Hematopoietic multipotent progenitor cell treated with erythropoietin and hydrocortisone succinate and interleukin-3 and kit ligand, for 8 days (in vitro differentiated cells): ENCODE measurements around the gene DUSP19.
A peak's percentile ranks its signal among the peaks of the same experiment; 100 is the strongest.

Source experiments
- DNase-seq: peaks from one replicate; pipeline ENCODE4 v3.0.0-alpha.2; 2015

DUSP19 gene

DNA sequence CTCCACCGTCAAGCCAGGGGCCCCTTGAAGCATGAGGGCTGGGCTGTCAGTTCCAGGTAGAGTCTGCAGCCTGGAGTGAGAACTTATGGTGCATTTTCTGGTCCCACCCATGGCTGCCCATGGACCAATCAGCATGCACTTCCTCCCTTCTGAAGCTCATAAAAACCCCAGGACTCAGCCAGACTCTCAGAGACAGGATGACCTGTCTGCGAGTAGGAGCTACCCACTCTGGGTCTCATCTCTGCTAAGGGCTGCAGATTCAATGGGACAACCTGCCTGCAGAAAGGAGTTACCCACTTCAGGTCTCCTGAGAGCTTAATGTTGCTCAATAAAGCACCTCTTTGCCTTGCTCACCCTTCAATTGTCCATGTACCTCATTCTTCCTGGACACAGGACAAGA, 9.4 kb upstream of the DUSP19 start:
- no peak for DNase-seq

DNA sequence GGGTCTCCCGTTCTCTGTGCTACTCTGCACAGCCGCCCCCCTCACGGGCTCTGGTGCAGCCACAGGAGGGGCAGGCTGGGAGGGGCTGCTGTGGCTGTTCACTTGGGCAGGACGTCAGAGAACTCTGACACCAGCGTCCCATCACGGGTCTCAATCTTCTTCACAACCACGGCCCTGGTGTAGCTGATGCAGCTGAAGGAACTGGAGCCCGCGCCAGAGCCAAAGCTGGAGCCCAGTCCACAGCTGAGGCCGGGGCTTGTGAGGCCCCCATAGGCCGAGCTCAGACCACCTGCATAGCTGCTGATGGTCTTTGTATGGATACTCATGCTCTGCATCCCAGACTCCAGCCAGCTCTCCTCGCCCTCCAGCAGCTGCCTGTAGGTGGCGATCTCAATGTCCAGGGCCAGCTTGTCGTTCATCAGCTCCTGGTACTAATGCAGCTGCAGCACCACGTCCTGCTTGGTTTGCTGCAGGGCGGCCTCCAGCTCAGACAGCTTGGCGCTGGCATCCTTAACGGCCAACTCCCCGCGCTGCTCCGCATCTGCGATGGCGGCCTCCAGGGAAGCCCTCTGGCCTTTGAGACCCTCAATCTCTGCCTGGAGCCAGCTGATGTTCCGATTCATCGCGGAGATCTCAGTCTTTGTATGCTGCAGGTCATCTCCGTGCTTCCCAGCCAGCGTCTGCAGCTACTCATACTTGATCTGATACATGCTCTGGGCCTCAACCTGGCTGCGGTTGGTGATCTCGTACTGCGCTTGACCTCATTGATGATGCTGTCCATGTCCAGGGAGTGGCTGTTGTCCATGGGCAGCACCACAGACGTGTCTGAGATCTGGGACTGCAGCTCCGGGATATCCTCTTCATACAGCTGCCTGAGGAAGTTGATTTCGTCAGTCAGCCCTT, 7.4 kb upstream of the DUSP19 start:
- DNase-seq: peak; percentile 42

DNA sequence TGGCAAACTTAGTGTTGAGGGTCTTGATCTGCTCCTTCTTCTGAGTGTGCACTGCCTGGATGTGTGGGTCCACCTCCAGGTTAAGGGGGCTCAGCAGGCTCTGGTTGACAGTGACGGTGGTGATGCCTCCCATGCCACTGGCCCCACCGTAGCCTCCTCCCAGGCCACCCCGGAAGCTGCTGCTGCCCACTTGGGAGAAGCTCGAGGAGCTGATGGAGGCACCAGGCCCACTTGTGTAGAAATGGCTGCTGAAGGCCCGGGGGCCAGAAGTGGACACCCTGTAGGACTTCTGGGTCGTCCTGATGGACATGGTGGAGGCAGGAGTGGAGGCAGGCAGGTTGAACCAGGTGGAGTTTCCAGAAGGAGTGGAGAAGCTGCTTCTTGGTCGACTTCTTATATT, 6.4 kb upstream of the DUSP19 start:
- no peak for DNase-seq

DNA sequence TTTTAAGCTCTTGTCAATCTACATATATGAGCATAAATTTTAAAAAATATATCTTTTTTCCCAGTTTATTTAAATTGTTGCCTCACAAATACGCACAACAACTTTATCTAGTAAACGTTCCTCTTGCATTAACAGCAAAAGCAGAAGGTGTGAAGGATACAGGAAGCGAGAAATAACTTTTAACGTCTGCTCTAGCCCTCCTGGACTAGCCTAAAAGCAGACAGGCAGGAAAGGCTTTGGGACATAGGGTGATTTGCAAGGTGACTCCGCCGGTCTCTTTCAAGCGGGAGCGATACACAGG, 434 bp upstream of the DUSP19 start:
- no peak for DNase-seq

DNA sequence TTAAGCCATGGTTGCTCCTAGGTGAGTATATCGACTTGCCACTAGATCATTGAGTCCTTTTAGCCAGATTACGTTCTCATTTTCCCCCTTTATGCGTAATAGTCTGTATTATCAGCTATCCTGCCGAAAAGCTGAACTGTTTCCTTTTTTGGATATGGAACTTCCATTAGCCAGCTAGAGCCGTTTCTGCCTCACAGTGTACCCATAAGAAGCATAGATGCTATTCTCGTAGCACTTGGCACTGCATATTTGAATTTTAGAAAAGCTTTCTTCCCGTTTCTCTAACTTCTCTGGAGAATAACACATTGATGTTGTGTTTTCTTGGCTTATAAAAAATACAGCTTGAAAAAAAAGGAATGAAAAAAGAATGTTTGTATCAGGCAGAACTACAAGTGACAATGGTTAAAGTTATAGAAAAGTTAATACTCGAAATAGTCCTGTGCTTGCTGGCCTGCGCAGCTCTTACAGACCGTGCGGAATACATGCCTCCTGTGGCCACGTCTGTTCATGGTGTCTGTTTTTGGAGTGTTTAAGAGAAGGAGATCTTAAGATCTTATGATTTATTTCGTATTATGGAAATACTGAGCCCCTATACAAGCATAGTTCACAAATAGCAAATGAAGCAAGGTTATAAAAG, 710 bp downstream of the DUSP19 start:
- peak; percentile 50 for DNase-seq

DNA sequence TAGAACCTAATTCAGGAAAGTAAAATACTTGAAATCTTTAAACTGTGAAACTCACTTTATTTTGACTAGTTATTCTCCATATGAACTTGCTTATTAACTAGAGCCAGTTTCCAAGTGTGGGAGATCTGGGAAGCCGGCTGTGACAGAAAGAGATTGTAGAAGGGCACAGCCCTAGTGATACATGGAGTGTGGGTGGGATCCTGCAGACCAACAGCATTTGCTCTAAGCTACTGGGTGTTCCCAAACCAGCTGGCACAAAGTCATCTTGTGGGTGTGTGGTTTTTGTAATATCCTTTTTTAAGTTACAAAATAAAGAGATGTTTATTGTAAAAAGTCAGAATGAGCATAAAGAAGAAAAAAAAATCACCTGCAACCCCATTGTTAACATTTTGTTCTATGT, 3.4 kb downstream of the DUSP19 start:
- peak; percentile 56 for DNase-seq

DNA sequence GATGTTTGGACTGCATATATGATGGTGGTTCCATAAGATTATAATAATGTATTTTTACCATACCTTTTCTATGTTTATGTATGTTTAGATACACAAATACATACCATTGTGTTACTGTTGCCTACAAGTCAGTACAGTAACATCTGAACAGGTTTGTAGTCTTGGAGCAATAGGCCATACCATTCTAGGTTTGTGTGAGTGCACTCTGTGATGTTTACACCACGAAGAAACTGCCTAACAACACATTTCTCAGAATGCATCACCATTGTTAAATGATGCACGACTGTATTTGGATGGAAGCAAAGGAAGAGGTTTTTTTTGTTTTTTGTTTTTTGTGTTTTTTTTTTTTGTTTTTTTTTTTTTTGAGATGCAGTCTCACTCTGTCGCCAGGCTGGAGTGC, 9.5 kb downstream of the DUSP19 start:
- no peak for DNase-seq

DNA sequence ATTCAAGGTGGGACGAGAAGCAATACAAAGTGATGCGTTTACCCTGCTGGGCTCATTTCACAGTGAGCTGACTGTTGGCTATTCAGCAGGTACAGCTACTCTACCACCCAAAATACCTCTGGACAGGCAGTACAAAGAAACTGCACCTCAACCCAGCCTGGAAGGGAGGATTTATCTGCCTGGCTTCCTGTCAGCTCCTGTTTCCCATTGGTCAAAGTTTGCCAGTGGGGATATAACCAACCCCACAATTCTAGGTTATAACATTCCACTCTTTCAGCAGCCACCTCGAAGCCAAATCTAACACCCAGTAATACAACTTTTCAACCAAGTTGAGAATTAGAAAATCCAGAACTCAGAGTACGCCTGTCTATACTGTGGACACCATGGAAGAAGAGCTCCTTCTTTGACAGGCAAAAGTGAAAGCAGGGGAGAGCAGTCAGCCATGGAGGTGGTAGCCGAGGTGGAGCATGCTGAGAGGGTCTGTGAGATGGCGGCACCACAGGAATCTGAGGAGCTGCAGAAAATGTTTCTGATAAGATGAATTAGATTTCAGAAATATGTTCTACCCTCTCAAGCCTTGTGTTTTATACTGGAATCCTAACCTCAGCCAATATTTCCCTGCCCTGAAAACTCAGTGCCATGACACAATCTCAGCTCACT, 10.8 kb downstream of the DUSP19 start:
- DNase-seq: no peak

DNA sequence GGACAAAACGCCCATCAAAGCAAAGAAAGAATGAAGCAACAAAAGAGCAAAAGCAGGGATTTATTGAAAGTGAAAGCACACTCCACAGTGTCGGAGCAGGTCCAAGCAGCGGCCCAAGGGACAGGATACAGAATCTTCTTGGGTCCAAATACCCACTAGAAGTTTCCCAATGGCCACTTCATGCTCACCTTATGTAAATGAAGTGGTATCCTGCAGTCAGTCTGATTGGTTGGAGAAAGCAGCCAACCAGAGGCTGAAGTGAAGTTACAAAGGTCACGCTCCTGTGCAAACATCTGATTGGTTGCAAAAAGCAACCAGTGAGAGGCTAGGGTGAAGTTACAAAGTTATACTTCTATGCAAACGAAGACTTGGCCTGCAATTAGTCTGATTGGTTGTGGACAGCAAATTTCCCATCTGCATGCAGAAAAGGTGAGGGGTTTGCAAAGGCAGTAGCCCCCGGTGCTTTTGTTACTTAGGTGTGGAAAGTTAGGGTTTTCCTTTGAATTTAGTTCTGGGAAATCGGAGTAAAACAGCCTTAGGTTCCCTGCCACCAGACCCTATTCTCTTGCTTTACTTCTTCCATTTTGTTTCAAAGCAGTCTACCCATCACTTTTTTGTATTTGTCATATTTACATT, 12.9 kb downstream of the DUSP19 start:
- DNase-seq: no peak

DNA sequence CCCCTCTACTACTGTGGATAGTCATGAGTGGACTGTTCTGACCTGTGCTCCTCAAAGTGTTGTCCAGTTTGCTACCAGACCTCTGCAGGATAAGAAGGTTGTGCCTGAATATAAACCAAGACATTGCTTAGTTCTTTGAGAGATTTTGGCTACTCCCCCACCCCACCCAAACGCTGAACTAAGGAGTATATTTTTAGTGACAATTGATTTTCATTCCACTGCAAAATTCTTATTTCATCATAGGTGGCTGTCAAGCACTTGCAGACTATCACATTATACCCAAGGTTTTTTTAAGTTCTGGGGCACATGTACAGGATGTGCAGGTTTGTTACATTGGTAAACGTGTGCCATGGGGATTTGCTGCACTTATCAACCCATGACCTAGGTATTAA, 13.4 kb downstream of the DUSP19 start:
- no peak for DNase-seq

DNA sequence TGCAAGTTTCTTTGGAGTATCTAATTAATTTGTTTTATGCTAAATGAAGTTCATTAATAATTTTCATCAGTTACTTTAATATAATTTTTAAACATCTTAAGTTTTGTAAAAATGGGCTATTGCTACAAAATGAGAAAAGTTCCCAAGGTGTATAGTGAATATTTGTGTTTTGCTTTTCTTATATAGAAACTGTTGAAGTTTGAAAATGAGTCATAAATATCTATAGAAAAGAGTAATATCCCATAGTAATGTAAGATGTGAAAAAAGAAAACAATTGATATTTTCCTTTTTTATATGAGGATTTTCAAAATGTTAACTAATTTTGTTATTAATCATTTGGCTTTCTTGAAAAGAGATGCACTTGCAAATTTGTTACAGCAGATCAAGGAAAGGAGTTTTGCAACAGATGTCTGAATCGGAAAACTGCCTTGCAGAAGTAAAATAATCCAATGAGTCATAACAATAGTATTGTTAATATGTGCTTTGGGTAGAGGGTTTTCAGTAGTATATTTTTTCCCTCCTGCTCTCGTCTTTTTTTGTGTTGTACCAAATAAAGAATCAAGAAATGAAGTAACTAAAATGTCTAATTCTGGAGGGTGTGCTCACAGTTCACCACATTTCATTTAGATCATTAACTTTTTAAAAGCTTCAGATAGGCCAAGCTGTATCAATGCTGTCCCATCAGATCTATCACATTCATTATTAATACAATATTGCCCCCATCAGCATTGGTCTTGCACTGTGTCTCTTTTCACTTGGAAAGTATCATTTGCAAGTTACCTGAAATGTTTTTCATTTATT, 15.5 kb downstream of the DUSP19 start:
- peak; percentile 11 for DNase-seq

DNA sequence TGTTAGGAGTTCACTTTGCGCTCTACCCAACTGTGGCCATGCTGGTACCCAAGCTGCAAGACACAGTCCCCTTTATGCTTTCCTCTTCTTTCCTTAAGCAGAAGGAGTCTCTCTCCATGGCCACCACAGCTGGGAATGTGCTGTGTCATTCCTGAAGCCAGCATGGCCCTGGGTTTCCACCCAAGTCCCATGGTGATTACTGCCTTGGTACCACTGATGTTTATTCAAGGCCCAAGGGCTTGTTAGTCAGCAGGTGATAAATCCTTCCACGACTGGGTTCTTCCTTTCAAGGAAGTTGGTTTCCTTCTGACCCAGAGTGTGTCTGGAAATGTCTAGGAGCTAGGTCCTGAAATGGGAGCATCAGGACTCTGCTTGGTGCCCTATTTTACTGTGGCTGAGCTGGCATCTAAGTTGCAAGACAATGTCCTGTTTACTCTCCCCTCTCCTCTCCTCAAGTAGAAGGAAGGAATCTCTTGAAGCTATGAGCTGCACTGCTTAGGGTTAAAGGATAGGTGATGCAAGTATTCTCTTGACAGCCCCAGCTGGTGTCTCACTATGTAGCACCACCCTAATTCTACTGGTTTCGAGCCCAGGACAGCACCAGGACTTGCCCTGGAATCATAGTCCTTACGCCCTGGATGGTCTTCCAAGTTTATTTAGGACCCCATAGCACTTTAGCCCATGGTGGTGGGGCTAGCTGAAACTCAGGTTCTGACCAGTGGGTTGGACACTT, 27.0 kb downstream of the DUSP19 start:
- DNase-seq: no peak

DNA sequence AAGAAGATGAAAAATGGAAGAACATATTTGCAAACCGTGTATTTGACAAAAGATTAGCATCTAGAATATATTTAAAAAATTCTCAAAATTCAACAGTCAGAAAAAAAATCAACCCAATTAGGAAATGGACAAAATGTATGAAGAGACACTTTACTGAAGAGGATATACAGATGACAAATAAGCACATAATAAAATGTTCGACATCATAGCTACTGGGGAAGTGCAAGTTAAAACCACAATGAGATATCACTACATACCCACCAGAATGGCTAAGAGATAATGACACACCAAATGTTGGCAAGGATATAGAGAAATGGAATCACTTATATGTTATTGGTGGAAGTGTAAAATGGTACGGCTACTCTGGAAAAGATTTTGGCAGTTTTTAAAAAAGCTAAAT, 34.0 kb downstream of the DUSP19 start:
- peak; percentile 89 for DNase-seq

DNA sequence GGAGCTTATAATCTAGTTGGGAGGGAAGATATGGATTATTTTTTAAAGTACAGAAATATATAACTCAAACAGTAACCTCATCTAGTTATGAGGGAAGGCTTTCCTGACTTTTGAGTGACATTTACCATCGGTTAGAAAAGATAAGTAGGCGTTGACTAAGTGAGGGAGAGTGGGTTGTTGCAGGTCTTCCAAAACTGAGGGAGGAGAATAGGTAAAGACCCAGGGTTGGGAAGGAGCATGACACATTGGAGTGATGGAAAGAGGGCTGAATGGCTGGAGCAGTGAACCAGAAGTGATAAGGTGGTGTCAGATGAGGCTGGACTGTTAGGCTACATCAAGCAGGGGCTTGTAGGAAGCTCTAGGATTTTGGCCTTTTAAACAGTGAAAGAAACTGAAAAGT, 35.1 kb downstream of the DUSP19 start:
- DNase-seq: peak; percentile 13

DNA sequence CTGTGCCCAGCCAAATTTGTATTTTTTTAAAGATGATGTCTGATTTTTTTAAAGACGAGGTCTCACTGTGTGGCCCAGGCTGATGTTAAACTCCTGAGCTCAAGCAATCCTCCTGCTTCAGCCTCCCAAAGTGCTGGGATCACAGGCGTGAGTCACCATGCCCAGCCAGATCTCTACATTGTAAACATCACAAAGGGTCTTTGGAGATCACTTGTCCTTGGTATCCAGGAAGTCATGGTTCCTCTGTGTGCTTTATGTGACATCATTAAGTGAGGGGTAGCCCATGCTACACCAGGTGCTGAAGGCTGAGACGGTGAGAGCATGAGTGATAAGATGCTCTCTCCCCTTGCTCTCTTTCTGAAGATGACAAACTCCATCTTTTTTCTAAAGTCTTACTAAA, 38.7 kb downstream of the DUSP19 start:
- DNase-seq: no peak

DNA sequence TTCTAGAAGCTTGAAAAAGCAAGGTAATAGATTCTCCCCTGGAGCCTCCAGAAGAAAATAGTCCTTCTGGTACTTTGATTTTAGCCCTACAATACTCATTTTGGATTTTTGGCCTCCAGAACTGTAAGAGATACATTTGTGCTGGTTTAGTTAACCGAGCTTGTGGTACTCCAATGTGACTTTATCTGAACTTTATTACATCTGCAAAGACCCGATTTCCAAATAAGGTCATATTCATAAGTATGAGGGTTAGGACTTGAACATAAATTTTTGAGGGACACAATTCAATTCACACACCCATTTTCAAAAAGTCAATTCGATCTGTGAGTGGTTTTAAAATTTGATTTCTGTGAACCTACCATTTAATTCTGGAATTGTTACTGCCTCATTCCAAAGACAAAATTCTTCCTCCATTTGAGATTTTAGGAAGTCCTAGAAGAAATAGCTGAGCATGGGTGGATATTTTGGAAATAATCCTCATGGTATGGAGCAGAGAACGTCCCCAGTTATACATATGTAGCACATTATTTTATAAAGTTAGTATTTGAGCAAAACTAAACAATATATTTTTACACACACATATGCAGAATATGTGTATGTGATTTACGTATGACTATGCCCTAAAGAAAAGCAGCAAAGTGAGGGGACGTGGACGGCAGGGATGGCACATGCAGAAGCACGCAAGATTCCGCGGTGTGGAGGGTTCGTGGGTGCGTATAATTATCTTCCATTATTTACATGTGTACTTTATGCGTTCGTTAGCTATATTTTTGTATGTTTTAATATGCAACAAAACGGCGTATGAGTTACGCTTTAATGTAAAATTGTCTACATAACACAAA, 44.8 kb downstream of the DUSP19 start:
- no peak for DNase-seq

DNA sequence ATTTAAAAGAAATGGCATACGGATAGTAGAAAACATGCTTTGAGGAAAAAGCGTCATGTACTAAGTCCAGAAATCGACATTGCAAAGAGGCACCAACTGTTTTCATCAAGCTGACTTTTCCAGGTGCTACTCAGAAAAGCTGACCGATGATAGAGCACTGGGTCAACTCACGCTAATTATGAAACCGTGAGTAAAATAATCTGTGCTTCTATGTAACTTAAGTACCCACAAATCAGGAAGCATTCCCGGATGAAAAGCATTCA, 45.3 kb downstream of the DUSP19 start:
- no peak for DNase-seq

DNA sequence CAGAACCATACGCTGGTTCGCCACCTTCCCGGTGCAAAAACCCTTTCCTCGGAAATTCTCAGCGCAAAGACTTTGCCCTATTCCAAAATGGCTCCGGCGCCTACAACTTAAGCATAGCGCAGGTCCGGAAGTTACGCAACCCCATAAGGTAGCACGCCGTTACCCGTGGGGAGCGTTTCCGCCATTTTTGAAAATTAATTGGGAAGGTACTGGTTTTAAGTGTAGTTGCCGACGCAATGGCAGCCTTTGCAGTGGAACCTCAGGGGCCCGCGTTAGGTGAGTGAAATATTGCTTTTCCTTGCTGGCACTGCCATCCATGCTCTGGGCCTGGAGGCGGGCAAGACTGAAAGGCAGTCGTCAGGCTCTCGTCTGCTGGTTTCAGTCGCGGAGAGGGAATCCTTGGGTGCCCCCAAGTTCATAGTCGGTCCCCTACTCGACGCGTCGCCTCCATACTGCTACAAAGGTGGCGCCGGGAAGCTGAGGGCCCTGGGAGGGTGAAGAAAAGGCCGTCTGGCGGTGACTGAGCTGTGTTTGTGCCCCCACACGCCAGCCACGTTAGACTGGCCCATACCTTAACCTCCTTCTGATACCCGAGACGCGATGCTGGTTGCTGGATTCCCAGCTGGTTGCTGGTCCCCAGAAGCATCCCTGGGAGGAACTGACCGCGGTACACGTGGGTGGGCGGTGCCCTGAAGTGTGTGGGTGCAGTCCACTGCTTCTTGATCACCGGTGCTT, 45.8 kb downstream of the DUSP19 start, which contains the start of gene NUP35:
TSS of gene NUP35 (plus strand) at position 222 of the 735 bp plus-strand sequence. CDS start at position 237, 15 bp downstream.
- DNase-seq: peak; percentile 94

DNA sequence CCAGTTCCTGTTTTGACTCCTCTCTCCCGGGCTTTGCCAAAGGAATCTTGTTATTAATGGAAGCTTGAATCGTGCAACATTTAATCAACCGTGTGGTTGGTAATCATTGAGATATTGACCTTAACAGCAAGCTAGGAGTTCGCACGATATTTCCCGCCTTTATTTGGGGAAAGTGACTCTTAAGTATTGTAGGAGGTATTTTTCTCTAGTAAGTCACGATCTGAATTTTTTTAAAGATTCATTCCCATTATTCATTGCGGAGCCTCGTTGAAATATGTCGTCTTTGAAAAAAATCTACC, 46.4 kb downstream of the DUSP19 start:
- no peak for DNase-seq

DNA sequence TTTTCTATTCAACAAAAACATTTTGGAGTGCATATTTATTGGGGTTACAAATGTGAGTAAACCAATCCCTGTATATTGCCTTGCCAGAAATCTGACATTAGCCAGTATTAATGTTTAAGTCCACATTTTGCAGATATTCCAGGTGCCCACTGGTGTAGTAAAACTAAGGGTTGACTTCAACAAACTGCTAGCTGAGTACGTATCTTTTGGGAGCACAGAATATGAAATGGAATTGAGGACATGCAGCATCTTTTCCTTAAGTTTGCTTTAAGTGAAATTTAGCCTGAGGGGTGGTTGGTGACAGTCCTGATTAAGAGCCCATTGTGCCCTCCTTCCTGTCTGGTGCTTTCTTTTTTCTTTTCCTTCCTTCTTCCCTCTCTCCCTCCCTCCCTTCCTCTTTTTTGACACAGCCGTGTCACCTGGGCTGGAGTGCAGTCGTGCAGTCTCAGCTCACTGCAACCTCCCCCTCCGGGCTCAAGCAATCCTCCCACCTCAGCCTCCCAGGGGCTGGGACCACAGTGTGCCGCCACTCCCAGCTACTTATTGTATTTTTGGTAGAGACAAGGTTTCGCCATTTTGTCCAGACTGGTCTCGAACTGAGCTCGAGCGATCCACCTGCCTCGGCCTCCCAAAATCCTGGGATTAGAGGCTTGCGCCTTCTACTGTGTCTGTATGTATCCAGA, 47.3 kb downstream of the DUSP19 start:
- DNase-seq: peak; percentile 13
